GM19463 (cell line): Measurements from ENCODE around the gene MMADHC.

Experiments
- ATAC-seq: cut with Tn5 transposase; IDR thresholded peaks from one replicate; pipeline ENCODE4 v1.9.1; 2021; ENCODE audit warnings: mild to moderate bottlenecking, moderate library complexity; ENCODE audit not compliant: unreplicated experiment

The MMADHC gene

DNA sequence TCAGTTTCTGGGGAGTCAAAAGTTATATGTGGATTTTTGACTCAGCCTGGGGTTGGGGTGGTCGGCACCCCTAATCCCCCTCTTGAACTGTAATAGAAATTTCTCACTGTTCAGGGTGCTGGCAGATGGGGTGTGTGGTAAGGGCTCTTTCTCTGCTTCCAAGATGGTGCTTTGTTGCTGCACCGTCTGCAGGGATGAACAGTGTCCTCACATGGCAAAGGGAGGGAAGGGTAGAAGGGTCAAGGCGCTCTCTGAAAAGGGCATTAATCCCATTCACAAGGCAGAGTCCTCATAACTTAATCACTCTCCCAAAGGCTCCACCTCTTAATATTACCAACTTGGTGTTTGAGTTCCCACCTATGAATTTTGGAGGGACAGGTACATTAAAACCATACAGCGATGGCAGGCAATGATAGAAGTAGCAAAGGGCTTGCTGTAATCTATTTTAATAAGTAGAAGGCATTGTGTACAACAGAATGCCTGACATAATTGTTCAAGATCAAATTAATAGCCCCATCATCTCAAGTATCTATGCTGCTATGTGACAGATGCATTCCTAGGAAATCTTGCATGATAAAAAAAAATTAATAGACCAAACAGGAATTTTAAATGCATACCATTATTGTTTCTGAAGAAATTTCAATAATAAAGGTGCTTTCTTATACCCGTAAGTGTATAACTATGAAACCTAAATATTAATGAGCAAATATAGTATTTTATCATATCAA is 28.1 kb downstream of the MMADHC start:
- ATAC-seq = no peak

DNA sequence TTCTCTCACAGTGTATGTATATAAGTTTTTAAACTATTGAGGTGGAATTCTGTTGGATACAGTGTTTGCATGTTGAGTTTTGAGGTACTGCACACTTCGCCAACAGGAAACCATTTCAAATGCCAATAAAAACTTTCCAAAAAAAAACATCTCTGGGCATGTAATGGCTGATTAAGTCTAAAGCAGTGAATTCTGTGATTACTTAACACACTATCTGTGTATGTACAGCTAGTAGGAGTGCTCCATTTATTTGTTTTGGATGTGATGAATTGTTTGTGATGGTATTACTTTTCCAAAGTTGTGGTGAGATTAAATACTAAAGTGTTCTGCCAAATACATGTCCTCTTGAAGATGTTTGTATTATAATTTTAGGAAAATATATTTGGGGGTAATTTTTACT is 31.1 kb downstream of the MMADHC start:
- no peak for ATAC-seq

DNA sequence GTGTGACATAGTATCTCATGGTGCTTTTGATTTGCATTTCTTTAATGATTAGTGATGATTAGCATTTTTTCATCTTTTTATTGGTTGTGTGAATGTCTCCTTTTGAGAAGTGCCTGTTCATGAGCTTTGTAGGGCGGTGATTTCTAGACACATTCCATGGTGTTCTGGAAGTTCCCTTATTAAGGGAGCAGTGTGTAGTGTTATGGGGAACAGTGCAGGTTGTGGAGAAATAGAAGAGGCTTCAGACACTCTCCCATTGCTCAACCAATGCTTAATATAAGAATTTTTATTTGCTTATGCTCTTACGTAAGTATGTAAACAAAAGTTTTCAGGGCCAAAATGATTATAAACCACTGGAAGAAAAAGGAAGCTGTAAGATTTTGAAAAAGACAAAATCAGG is 34.7 kb downstream of the MMADHC start:
- ATAC-seq = no peak

DNA sequence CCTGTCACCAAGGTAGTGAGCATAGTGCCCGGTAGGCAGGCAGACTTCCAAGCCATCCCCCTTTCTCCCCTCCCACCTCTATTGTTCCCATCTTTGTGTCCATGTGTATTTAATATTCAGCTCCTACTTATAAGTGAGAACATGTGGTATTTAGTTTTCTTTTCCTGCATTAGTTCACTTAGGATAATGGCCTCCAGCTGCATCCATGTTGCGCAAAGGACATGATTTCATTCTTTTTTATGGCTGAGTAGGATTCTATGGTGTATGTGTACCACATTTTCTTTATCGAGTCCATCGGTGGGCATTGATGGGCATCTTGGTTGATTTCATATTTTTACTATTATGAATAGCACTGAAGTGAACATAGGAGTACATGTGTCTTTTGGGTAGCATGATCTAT is 35.3 kb downstream of the MMADHC start:
- ATAC-seq = no peak

DNA sequence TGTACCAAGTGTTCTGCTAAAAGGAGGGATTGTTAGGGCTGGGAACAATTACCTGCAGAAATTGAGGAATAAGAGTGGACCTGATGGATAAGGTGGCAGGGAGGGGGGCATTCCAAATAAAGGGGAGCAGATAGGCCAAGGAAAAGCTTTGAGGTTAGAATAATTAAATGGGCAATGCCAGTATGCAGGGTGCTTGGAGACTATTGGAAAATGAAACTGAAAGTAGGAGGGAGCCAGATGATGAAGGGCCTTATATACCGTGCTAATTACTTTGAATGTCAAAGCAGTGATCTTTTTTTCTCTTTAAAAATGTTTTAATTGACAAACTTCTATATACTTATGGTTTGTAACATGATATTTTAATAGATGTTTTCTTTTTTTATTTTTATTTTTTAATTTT is 42.9 kb downstream of the MMADHC start:
- no peak for ATAC-seq

DNA sequence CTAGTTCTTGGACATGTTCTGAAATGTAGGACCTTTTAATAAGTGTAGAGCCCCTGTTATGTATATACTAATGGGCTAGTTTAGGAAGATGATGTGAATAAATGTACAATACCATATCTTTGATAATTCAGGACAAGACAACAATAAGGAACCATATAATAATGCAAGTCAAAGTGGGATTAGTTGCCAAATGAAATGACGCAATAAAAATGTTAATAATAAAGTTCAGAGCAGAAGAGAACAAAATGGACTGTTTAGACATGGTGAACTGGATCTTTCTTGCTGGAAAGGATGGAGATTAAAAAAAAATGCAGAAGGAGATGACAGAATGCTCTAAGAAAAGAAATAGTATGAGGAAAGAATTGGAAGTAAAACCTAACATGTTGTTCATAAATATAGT is 43.7 kb downstream of the MMADHC start:
- no peak for ATAC-seq

DNA sequence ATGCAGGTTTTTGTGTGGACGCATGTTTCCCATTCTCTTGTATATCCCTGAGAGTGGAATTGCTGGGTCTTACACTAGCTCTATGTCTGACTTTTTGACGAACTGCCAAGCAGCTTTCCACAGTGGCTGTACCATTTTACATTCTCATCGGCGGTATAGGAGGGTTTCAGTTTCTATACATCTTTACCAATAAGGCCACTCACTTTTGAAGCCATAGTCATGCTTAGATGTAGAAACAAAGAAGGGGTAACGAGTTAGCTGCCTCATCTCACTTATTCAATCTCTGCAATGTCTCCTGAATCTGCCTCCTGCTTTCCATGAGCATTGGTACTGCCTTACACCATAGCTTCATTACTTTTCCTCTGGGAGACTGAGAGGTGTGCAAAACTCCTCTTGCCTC is 47.4 kb downstream of the MMADHC start:
- ATAC-seq = no peak

DNA sequence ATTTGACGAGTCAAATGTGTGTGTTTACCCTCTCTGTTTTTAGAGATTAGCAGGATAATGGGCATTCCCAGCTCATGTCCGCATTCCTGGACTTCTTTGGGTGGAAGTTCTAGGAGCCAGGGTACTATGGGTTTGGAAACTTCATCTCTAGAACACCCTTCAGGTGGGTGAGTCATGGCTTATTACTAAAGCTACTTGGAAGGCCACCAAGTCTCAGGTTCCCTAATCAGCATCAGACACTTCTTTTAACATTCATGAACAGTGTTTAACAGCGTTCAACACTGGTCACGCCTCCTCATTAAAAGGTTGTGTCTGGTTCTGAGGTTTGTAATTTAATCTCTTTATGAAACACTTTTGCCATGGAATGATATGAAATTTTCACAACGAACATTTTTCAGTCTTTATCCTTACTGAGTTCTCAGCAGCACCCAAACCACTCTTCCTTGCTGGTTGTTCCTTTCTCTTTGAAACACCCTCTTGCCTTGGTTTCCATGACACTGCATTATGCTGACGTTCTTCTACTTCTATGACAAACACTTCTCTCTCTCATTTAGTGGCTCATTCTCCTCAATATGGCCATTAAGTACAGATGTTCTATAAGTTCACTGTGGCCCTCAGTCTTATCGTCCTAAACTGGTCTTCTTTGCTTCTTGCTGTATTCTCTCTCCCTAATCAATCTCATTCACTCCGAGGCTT is 49.3 kb downstream of the MMADHC start:
- ATAC-seq = no peak

DNA sequence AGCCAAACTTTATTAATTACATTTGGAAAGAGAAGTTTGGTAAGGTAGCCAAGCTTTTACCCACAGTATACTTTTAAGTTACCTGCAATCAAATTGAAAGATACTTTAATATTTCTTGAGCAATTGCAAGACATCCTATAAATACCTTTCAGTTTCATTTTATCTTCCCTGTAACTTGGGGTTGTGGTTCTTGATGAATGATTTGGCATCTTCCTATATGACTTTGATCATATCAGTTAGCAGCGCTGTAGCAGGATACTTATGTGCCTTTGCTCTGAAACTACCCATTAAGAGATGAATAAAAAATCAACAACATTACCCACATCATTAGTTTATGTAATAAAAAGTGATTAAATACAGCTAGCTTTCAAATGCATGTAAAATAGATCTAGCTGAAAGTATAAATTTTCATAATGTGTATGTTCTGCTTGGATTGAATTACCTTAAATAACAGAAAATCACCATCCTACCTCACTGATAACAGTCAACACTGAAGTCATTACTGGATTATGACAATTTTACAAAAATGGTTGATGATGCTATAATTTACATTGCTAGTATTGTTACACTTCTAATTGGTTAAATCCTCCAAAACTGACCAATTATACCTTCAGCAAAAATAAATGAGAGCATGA is 50.4 kb downstream of the MMADHC start:
- ATAC-seq = no peak

DNA sequence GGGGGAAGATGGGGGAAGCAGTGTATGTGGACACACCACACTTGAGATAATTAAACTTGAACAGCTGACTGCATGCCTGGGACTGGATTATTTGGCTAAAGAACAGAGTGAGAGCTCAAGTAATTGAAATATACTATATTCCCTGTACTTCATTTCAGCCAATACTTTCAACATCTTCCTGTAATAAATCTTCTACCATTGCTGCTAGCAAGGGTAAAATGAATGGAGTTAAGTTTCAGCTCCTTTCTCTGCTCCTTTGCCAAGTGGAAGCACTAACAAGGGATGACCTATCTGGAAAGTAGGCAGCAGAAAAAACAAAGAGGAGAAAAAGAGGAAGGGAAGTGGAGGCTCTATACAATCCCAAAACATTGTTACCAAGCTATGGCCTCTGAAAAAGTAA is 50.9 kb downstream of the MMADHC start:
- no peak for ATAC-seq

DNA sequence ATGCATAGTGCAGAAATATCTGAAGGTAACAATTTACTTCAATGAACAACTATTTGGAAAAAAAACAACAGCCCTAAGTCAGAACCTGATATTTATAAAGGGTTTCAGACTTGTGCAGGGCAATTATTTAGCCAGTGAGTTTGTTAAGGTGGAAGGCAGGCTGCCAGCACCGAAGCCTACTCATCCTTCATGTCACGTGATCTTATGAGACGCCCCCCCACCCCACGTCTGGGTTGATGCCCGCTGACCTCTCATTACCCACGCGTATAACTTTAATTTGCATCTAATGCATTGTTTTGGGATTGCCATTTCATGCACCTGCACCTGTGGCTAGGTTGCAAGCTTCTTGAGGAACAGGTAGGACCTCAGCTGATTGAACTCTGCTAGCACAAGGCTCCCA is 52.9 kb downstream of the MMADHC start:
- no peak for ATAC-seq

DNA sequence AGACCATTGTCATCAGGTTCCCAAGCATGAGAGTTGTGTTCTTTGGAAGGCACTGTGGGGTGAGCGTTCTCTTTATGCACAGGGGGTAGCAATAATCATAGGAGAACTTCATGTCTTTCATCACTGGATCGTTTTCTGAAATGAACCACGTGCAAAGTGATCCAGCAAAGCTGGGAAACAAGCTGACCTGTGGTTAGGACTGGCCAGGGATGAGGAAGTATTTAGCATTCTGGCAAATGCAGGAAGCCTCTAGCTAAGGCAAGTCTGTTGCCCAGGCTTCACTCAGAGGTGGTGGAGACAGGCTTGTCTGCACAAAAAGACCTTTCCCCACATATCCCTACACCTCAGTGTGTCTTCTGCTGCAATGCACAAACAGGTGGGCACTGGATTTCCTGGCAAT is 58.6 kb downstream of the MMADHC start:
- no peak for ATAC-seq

DNA sequence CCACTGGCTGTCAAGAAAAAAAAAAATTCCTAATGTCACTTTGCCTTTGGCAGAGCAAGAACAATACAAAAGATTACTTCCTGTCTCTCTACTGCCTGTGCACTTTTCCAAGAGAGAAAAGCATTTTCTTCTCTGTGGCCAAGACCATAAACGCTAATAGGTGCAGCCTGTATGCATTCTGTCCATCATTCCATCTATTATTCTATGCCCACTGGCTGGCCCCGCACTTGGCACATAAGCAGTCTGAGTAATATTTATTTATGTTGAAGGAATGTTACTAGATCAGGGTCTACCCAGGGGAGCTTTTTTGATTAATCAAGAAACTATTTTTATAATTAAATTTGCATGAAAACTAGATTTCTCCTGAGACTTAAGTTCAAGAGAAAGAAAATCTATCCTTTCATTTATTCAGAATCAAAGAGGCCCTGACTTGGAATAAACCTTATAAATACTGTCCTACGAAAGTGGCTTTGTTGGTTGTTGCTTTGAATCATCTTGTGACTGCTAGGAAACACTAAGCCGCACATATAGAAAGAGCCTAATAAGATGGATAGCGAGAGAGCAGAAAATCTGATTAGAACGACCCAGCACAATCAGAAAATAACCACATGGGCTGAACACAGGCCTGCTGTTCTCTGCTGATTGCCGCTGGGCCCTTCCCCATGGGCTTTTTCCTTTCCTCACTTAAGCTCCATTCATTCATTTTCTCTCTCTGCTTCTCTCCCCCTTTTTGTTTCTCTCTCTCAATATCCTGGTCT is 59.4 kb downstream of the MMADHC start:
- no peak for ATAC-seq

DNA sequence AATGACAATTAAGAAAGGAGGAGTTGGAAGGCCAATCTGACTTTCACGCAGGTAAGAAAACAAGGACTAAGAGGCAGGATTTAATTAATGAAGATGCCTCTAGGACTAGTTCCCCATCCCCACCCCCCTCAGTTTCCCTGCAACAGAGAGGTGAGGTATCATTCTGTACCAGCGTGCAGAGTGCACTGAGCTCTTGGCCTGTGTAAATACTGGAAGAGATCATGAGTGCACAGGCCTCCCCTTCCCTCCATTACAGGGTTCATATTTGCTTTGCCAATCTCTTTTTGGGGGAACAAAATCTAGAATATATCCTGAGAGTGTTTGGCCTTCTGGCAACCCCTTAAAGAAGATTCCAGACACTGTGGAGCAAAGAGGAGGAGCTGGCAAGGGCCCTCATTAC is 60.9 kb downstream of the MMADHC start:
- ATAC-seq = no peak

DNA sequence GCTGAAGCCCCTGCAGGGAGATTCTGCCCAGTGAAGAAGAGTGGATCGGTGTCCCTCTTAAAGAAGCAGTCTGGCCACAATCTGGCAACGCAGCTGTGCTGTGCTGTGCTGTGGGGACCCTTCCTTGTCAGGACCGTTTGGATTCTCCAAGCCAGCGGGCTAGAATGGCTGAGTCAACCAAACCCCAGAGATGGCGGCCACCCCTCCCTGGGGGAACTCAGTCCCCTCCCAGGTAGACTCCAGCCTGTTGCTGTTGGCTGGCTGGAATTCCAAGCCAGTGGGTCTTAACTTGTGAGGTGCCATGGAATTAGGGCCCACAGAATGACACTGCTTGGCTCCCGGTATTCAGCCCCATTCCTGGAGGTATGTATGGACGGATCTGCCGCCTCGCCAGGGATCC is 62.3 kb downstream of the MMADHC start:
- ATAC-seq = no peak
